A549 (cell line): ENCODE data around the gene ZBTB48. TPM values are rescaled to one million over a fixed set of nuclear protein-coding genes. Genes with fewer than 3 reads are reported as not detected.
A peak's percentile ranks its signal among the peaks of the same experiment; 100 is the strongest.

ENCODE experiments used
- ATAC-seq, 2 experiments: fragments of 200-7000 bp in 1 of 2; fragments of >200 bp in 1 of 2; cut with Nextera tagmentation in 1 of 2; cut with Tn5 transposase in 1 of 2; 3 replicates each; pipeline versions ENCODE4 v1.8.0 to v1.9.1; 2018 to 2020; ENCODE audit warnings: mild to moderate bottlenecking in 1 of 2, moderate library complexity in 1 of 2
- CTCF ChIA-PET: fragments of 300-600 bp; sonication (Branson Sonifier 250); formaldehyde crosslinking; extraction: SDS; loops from one replicate; lab custom pipeline; 2021; ENCODE audit warnings: antibody characterized with exemption, inconsistent platforms; lab: Yijun Ruan, JAX
- POLR2A ChIA-PET: fragments of 350-600 bp; formaldehyde crosslinking; extraction: SDS; loops from one replicate; lab custom pipeline; 2021; ENCODE audit warnings: antibody characterized with exemption, inconsistent platforms; lab: Yijun Ruan, JAX
- DNase-seq, 2 experiments: peaks; one replicate each; pipeline versions ENCODE4 v3.0.0 to v3.0.0-alpha.2; 2011 to 2016; ENCODE audit warnings: low read depth in 1 of 2, low spot score in 1 of 2
- FAIRE-seq: peaks from 2 replicates; lab custom pipeline; 2011; peaks lifted over from hg19 to GRCh38; lab: Jason Lieb, UNC
- H3K27ac ChIP-seq, 2 experiments: fragments of >200 bp; sonication (Bioruptor Twin); formaldehyde crosslinking; 3 replicates each; pipeline ENCODE4 v1.5.1; 2016 to 2017
- H3K4me1 ChIP-seq: fragments of >200 bp; sonication (Bioruptor Twin); formaldehyde crosslinking; 3 replicates; pipeline ENCODE4 v1.6.1; 2016
- H3K4me2 ChIP-seq: fragments of >200 bp; sonication (Bioruptor Twin); formaldehyde crosslinking; 3 replicates; pipeline ENCODE4 v1.6.1; 2016
- H3K4me3 ChIP-seq: fragments of >200 bp; sonication (Bioruptor Twin); formaldehyde crosslinking; 3 replicates; pipeline ENCODE4 v1.5.1; 2016
- H3K9me3 ChIP-seq: fragments of >200 bp; sonication (Bioruptor Twin); formaldehyde crosslinking; 3 replicates; pipeline ENCODE4 v1.6.1; 2016
- BCL3 ChIP-seq: fragments of >200 bp; sonication (Bioruptor Twin); formaldehyde crosslinking; IDR thresholded peaks from 3 replicates; pipeline ENCODE4 v1.6.1; 2016
- CBX8 ChIP-seq: fragments of 200-600 bp; sonication (generic); IDR thresholded peaks from 2 replicates; pipeline ENCODE4 v1.6.1; 2016
- EHF ChIP-seq: fragments of 250-450 bp; sonication (Bioruptor Pico); IDR thresholded peaks from 2 replicates; pipeline ENCODE4 v1.5.0; 2020; ENCODE audit warnings: mild to moderate bottlenecking
- ESRRA ChIP-seq: fragments of 150-350 bp; IDR thresholded peaks from 2 replicates; pipeline ENCODE4 v1.6.1; 2014; ENCODE audit warnings: mild to moderate bottlenecking, low read length, borderline replicate concordance
- GATA3 ChIP-seq: IDR thresholded peaks from 2 replicates; pipeline ENCODE4 v1.6.1; 2012; ENCODE audit warnings: borderline replicate concordance
- HDAC2 ChIP-seq: fragments of 200-600 bp; sonication (generic); IDR thresholded peaks from 2 replicates; pipeline ENCODE4 v1.6.1; 2016
- HEYL ChIP-seq: fragments of 250-450 bp; sonication (Bioruptor Pico); IDR thresholded peaks from 2 replicates; pipeline ENCODE4 v1.8.0; 2021; ENCODE audit warnings: mild to moderate bottlenecking, moderate library complexity
- HMGXB4 ChIP-seq: fragments of 250-450 bp; sonication (Bioruptor Pico); IDR thresholded peaks from 2 replicates; pipeline ENCODE4 v1.5.0; 2021; ENCODE audit warnings: mild to moderate bottlenecking, moderate library complexity, borderline replicate concordance
- HOXB13 ChIP-seq: fragments of 250-450 bp; sonication (Bioruptor Pico); IDR thresholded peaks from 2 replicates; pipeline ENCODE4 v1.5.0; 2020; ENCODE audit warnings: low read depth, mild to moderate bottlenecking, moderate library complexity
- JUNB ChIP-seq: fragments of >200 bp; sonication (Bioruptor Twin); formaldehyde crosslinking; IDR thresholded peaks from 2 replicates; pipeline ENCODE4 v1.6.1; 2016
- KDM5A ChIP-seq: fragments of 200-600 bp; sonication (generic); IDR thresholded peaks from 2 replicates; pipeline ENCODE4 v1.6.1; 2016; ENCODE audit warnings: antibody characterized with exemption, mild to moderate bottlenecking
- MAX ChIP-seq: IDR thresholded peaks from 2 replicates; pipeline ENCODE4 v1.6.1; 2012
- MYC ChIP-seq: IDR thresholded peaks from 2 replicates; pipeline ENCODE4 v1.6.1; 2012; ENCODE audit warnings: mild to moderate bottlenecking, inconsistent platforms, low read length, improper control_type of control experiment, borderline replicate concordance
- NFE2L2 ChIP-seq: fragments of 150-350 bp; conservative IDR thresholded peaks from 2 replicates; pipeline ENCODE4 v1.6.1; 2014; ENCODE audit warnings: low read length
- PBX3 ChIP-seq: IDR thresholded peaks from 2 replicates; pipeline ENCODE4 v1.6.1; 2012
- PHF8 ChIP-seq: fragments of 200-600 bp; sonication (generic); IDR thresholded peaks from 2 replicates; pipeline ENCODE4 v1.6.1; 2016; ENCODE audit warnings: low read depth, mild to moderate bottlenecking, antibody characterized with exemption, moderate library complexity, borderline replicate concordance
- RAD21 ChIP-seq, 2 experiments: fragments of >200 bp in 1 of 2; sonication (Bioruptor Twin) in 1 of 2; formaldehyde crosslinking in 1 of 2; IDR thresholded peaks in 1 of 2; conservative IDR thresholded peaks in 1 of 2; 2 replicates in 1 of 2; 3 replicates in 1 of 2; pipeline ENCODE4 v1.6.1; 2012 to 2018; ENCODE audit warnings: inconsistent platforms in 1 of 2
- RCOR1 ChIP-seq: fragments of 150-350 bp; IDR thresholded peaks from 2 replicates; pipeline ENCODE4 v1.6.1; 2014; ENCODE audit warnings: antibody characterized with exemption, low read length, low read depth
- REST ChIP-seq: fragments of 200-600 bp; sonication (generic); IDR thresholded peaks from 2 replicates; pipeline ENCODE4 v1.6.1; 2016; ENCODE audit warnings: antibody characterized with exemption, mild to moderate bottlenecking, moderate library complexity
- SREBF2 ChIP-seq: fragments of 450-650 bp; IDR thresholded peaks from 2 replicates; pipeline ENCODE4 v1.6.1; 2014; ENCODE audit warnings: mild to moderate bottlenecking, moderate library complexity
- TFCP2L1 ChIP-seq: fragments of 250-450 bp; sonication (Bioruptor Pico); IDR thresholded peaks from 2 replicates; pipeline ENCODE4 v1.5.0; 2021; ENCODE audit warnings: mild to moderate bottlenecking
- ZC3H11A ChIP-seq: fragments of 450-650 bp; IDR thresholded peaks from 2 replicates; pipeline ENCODE4 v1.6.1; 2014; ENCODE audit warnings: antibody characterized with exemption, mild to moderate bottlenecking
- ZNF302 ChIP-seq: fragments of 250-450 bp; sonication (Bioruptor Pico); IDR thresholded peaks from 2 replicates; pipeline ENCODE4 v1.9.0; 2021; ENCODE audit warnings: inconsistent platforms, mild to moderate bottlenecking, moderate library complexity
- WGBS: methylation state at CpG from one replicate; pipeline ENCODE4 v1.1.6; 2017; ENCODE audit errors: missing lambda C conversion rate; 5-methylcytosine and 5-hydroxymethylcytosine counted together
- polyA plus RNA-seq, 4 experiments: library from polyadenylated mRNA; depleted of rRNA in 3 of 4; stranded (reverse); fragments of >200 nt; fragmentation: RNase III in 1 of 4; extraction: RNeasy Plus Mini Kit Qiagen cat#74134 plus additional on column Dnase treatment in 1 of 4; gene quantifications; 2 replicates in 3 of 4; 3 replicates in 1 of 4; pipeline ENCODE4 v1.2.3, GENCODE V29; 2011 to 2017

ZBTB48 gene
- polyA plus RNA-seq, 2 of the 4 experiments (the other 2 are of a cell fraction), result 8.0 to 13.1 TPM

GRCh38 chr1:6546326-6546725 is 33.5 kb upstream of the ZBTB48 start:
- FAIRE-seq, result no peak
- CTCF ChIA-PET, result interaction anchor here (0.9 kb wide), 1 partner anchor 10 kb away, joined by 3 read pairs; no protein-coding TSS in a partner anchor
- 90% methylated on average over 5 of the region's 5 CpGs for WGBS
- H3K4me2 ChIP-seq, result no peak overlapping the region
- no peak overlapping the region for H3K4me3 ChIP-seq
- TF ChIP-seq MYC (no peak), TFCP2L1 (no peak), HEYL (no peak), MAX (no peak), EHF (CRISPR knock-in tag) (no peak), ESRRA (no peak)
- H3K9me3 ChIP-seq, result no peaks in the 10 kb centered on the region
- H3K4me1 ChIP-seq, result no peaks in the 10 kb centered on the region
- H3K27ac ChIP-seq, result no peak overlapping the region
- POLR2A ChIA-PET, result no interaction called here
- no peak for DNase-seq
- ATAC-seq, result no peak

GRCh38 chr1:6547301-6547700 is 32.5 kb upstream of the ZBTB48 start:
- Histone ChIP-seq H3K9me3 (no peaks in the 10 kb centered on the region), H3K27ac (no peak overlapping the region), H3K4me2 (no peak overlapping the region), H3K4me1 (no peaks in the 10 kb centered on the region), H3K4me3 (no peak overlapping the region)
- FAIRE-seq, result no peak
- POLR2A ChIA-PET, result interaction anchor here (0.6 kb wide), 1 partner anchor 36 kb away, joined by 3 read pairs; no protein-coding TSS in a partner anchor
- ATAC-seq, result 0 out of 6 replicates have a peak, but pooled peaks of 1 of the 2 experiments have one; percentile 30
- TF ChIP-seq JUNB (no peak), HOXB13 (CRISPR knock-in tag) (no peak), ZC3H11A (no peak), HMGXB4 (CRISPR knock-in tag) (no peak), TFCP2L1 (no peak), PBX3 (no peak), SREBF2 (no peak), GATA3 (no peak), BCL3 (no peak), NFE2L2 (no peak), ZNF302 (CRISPR knock-in tag) (no peak), REST (no peak), RCOR1 (no peak), KDM5A (no peak), HEYL (no peak), PHF8 (no peak), CBX8 (no peak), HDAC2 (no peak), RAD21 (conservative IDR thresholded peaks at IDR 0.05 in 1 of 2, IDR thresholded peaks at IDR 0.05 in 1 of 2) (no peak)
- DNase-seq, result no peak
- WGBS, result 75% methylated on average over 4 of the region's 4 CpGs
- CTCF ChIA-PET, result interaction anchor here (0.9 to 1.5 kb wide), 3 partner anchors 9 to 61 kb away, joined by 3 to 4 read pairs (median 3); no protein-coding TSS in a partner anchor
